IMR-90 (cell line): ENCODE measurements around the gene AVPI1. TPM values are rescaled to one million over a fixed set of nuclear protein-coding genes. Genes with fewer than 3 reads are reported as not detected.
A peak's percentile ranks its signal among the peaks of the same experiment; 100 is the strongest.

Experiments
- ATAC-seq: fragments of 200-7000 bp; cut with Tn5 transposase; 2 replicates; pipeline ENCODE4 v1.9.1; 2020; ENCODE audit warnings: low read depth, mild to moderate bottlenecking, moderate library complexity
- BruUV-seq: library from RNA; stranded (reverse); fragments of 400-500 nt; replicated peaks from 2 replicates; lab custom pipeline; 2021; lab: Mats Ljungman, UMichigan
- CTCF ChIA-PET: fragments of 300-600 bp; formaldehyde crosslinking; extraction: SDS; loops from one replicate; lab custom pipeline; 2021; ENCODE audit warnings: antibody characterized with exemption; lab: Yijun Ruan, JAX
- POLR2A ChIA-PET: fragments of 300-600 bp; sonication (Branson Sonifier 250); formaldehyde crosslinking; loops from one replicate; lab custom pipeline; 2022; ENCODE audit warnings: antibody characterized with exemption; ENCODE audit not compliant: unreplicated experiment; lab: Charles Lee
- DNase-seq: peaks from one replicate; pipeline ENCODE4 v3.0.0; 2013
- H2AFZ ChIP-seq: replicated peaks from 2 replicates; pipeline ENCODE3; 2013; ENCODE audit warnings: low read length, mild to moderate bottlenecking; ENCODE audit not compliant: poor library complexity
- H2AK5ac ChIP-seq: 2 replicates; pipeline ENCODE4 v1.6.1; 2013; ENCODE audit warnings: low read depth, low read length, inconsistent platforms
- H2AK9ac ChIP-seq: replicated peaks from 2 replicates; pipeline ENCODE3; 2013; ENCODE audit warnings: mild to moderate bottlenecking, low read depth, low read length, moderate library complexity; ENCODE audit not compliant: poor library complexity
- H2BK120ac ChIP-seq: 2 replicates; pipeline ENCODE4 v1.6.1; 2013; ENCODE audit warnings: low read depth, low read length, inconsistent platforms
- H2BK15ac ChIP-seq: 3 replicates; pipeline ENCODE4 v1.6.1; 2013; ENCODE audit warnings: low read depth, low read length, inconsistent platforms
- H2BK20ac ChIP-seq: 2 replicates; pipeline ENCODE4 v1.6.1; 2013; ENCODE audit warnings: low read depth, mild to moderate bottlenecking, inconsistent platforms, low read length, moderate library complexity
- H2BK5ac ChIP-seq: 2 replicates; pipeline ENCODE4 v1.6.1; 2013; ENCODE audit warnings: mild to moderate bottlenecking, low read depth, low read length, inconsistent platforms; ENCODE audit not compliant: poor library complexity, severe bottlenecking
- H3K14ac ChIP-seq: replicated peaks from 2 replicates; pipeline ENCODE4 v1.6.1; 2013; ENCODE audit warnings: low read depth, low read length, inconsistent platforms
- H3K18ac ChIP-seq: 2 replicates; pipeline ENCODE4 v1.6.1; 2013; ENCODE audit warnings: low read depth, low read length, control low read depth
- H3K23ac ChIP-seq: 2 replicates; pipeline ENCODE4 v1.6.1; 2013; ENCODE audit warnings: low read depth, low read length, inconsistent platforms
- H3K27ac ChIP-seq: 2 replicates; pipeline ENCODE4 v1.5.1; 2013; ENCODE audit warnings: mild to moderate bottlenecking, control low read depth, low read length; ENCODE audit not compliant: insufficient read depth
- H3K27me3 ChIP-seq: 2 replicates; pipeline ENCODE4 v1.6.1; 2013; ENCODE audit warnings: low read length; ENCODE audit not compliant: control insufficient read depth, insufficient read depth
- H3K36me3 ChIP-seq: 2 replicates; pipeline ENCODE4 v1.6.1; 2013; ENCODE audit warnings: low read length, mixed read lengths; ENCODE audit not compliant: control insufficient read depth, insufficient read depth
- H3K4ac ChIP-seq: 2 replicates; pipeline ENCODE4 v1.6.1; 2013; ENCODE audit warnings: low read depth, low read length, inconsistent platforms
- H3K4me1 ChIP-seq: 2 replicates; pipeline ENCODE4 v1.6.1; 2013; ENCODE audit warnings: low read length, mixed read lengths; ENCODE audit not compliant: control insufficient read depth, insufficient read depth
- H3K4me2 ChIP-seq: 2 replicates; pipeline ENCODE4 v1.6.1; 2013; ENCODE audit warnings: low read depth, mild to moderate bottlenecking, control low read depth, low read length, moderate library complexity
- H3K4me3 ChIP-seq: 2 replicates; pipeline ENCODE4 v1.5.1; 2013; ENCODE audit warnings: low read depth, mild to moderate bottlenecking, control low read depth, low read length, moderate library complexity; ENCODE audit not compliant: insufficient read depth
- H3K56ac ChIP-seq: 2 replicates; pipeline ENCODE4 v1.6.1; 2013; ENCODE audit warnings: low read length, inconsistent platforms; ENCODE audit not compliant: insufficient read depth; ENCODE audit errors: extremely low read depth
- H3K79me1 ChIP-seq, 2 experiments: 2 replicates each; pipeline ENCODE4 v1.6.1; 2013; ENCODE audit warnings: low read length in 2 of 2, inconsistent platforms in 1 of 2, low read depth in 1 of 2
- H3K9ac ChIP-seq: 2 replicates; pipeline ENCODE4 v1.6.1; 2013; ENCODE audit warnings: low read depth, low read length, control low read depth
- H3K9me1 ChIP-seq: 2 replicates; pipeline ENCODE4 v1.6.1; 2013; ENCODE audit warnings: low read length, inconsistent platforms; ENCODE audit not compliant: insufficient read depth
- H3K9me3 ChIP-seq: 2 replicates; pipeline ENCODE4 v1.6.1; 2013; ENCODE audit warnings: low read length; ENCODE audit not compliant: control insufficient read depth, insufficient read depth
- H4K20me1 ChIP-seq: 2 replicates; pipeline ENCODE4 v1.6.1; 2013; ENCODE audit warnings: low read length, inconsistent platforms; ENCODE audit not compliant: insufficient read depth
- H4K5ac ChIP-seq: 2 replicates; pipeline ENCODE4 v1.6.1; 2013; ENCODE audit warnings: mild to moderate bottlenecking, low read depth, low read length, control low read depth
- H4K8ac ChIP-seq, 2 experiments: 2 replicates each; pipeline ENCODE4 v1.6.1; 2013; ENCODE audit warnings: low read depth in 2 of 2, low read length in 2 of 2, control low read depth in 1 of 2, inconsistent platforms in 1 of 2
- H4K91ac ChIP-seq: 2 replicates; pipeline ENCODE4 v1.6.1; 2013; ENCODE audit warnings: low read depth, low read length, inconsistent platforms; ENCODE audit not compliant: insufficient read depth
- CEBPB ChIP-seq: IDR thresholded peaks from 2 replicates; pipeline ENCODE4 v1.6.1; 2012; ENCODE audit warnings: low read depth, low read length, improper control_type of control experiment
- CTCF ChIP-seq: conservative IDR thresholded peaks from 2 replicates; pipeline ENCODE4 v1.5.1; 2012; ENCODE audit warnings: mild to moderate bottlenecking, low read depth, low read length, improper control_type of control experiment
- RAD21 ChIP-seq: IDR thresholded peaks from 2 replicates; pipeline ENCODE4 v1.6.1; 2012; ENCODE audit warnings: low read length, improper control_type of control experiment
- SMC3 ChIP-seq: fragments of 150-350 bp; IDR thresholded peaks from 2 replicates; pipeline ENCODE4 v1.6.1; 2016; ENCODE audit warnings: low read depth, mild to moderate bottlenecking, antibody characterized with exemption, low read length, moderate library complexity
- USF2 ChIP-seq: fragments of 150-350 bp; IDR thresholded peaks from 2 replicates; pipeline ENCODE4 v1.6.1; 2017; ENCODE audit warnings: mild to moderate bottlenecking, antibody characterized with exemption, low read length, low read depth
- WGBS, 2 experiments: methylation state at CpG; one replicate each; pipeline versions ENCODE4 v1.1.5 to v1.1.7; 2013; ENCODE audit warnings: missing lambda C conversion rate in 2 of 2; ENCODE audit not compliant: insufficient read length in 1 of 2; ENCODE audit errors: extremely low coverage in 2 of 2; 5-methylcytosine and 5-hydroxymethylcytosine counted together
- dilution Hi-C: fragments of 300-500 bp; cut with HindIII; formaldehyde crosslinking; loops from one replicate; pipeline ENCODE4 v1.14.3; 2018; ENCODE audit warnings: low sequenced_read_pairs; ENCODE audit not compliant: unreplicated experiment
- in situ Hi-C: fragments of 300-500 bp; cut with MboI; formaldehyde crosslinking; loops from 3 replicates; pipeline ENCODE4 v1.14.3; 2019; ENCODE audit warnings: low sequenced_read_pairs, inconsistent platforms, mixed read lengths
- intact Hi-C: fragments of 100-400 bp; cut with micrococcal nuclease; formaldehyde crosslinking; loops from 2 replicates; pipeline ENCODE4 v1.10.0; 2022
- polyA plus RNA-seq, 3 experiments: library from polyadenylated mRNA; depleted of rRNA; stranded (reverse); fragments of >200 nt; gene quantifications; 2 replicates each; pipeline ENCODE4 v1.2.3, GENCODE V29; 2012; ENCODE audit warnings: low replicate concordance in 1 of 3
- total RNA-seq: library from RNA; depleted of rRNA; stranded (reverse); fragments of >200 nt; gene quantifications from 2 replicates; pipeline ENCODE4 v1.2.3, GENCODE V29; 2012

AVPI1 gene
- total and polyA plus RNA-seq, 2 of the 4 experiments (the other 2 are of a cell fraction), result 26.7 to 29.8 TPM

- Histone ChIP-seq H4K5ac (no peak overlapping the region), H3K27ac (peak overlapping the region; percentile 22; the same call in 1 of the 2 replicates), H3K4me3 (no peak overlapping the region), H2AK5ac (peak overlapping the region; percentile 83), H3K14ac (peak overlapping the region; percentile 64; the same call in 1 of the 2 replicates), H3K4me1 (peaks cover 12% of the 10 kb centered on the region), H3K27me3 (no peaks in the 10 kb centered on the region), H3K9me1 (peaks cover 13% of the 10 kb centered on the region), H3K56ac (no peak overlapping the region), H3K9me3 (no peaks in the 10 kb centered on the region), H2BK20ac (peak overlapping the region; percentile 69), H2BK15ac (peak overlapping the region; percentile 77; the same call in 2 of the 3 replicates), H4K91ac (peak overlapping the region; percentile 57; the same call in 1 of the 2 replicates), H2AK9ac (peak overlapping the region; percentile 68), H3K18ac (no peak overlapping the region), H4K20me1 (no peaks in the 10 kb centered on the region), H3K36me3 (no peaks in the 10 kb centered on the region), H2BK5ac (peak overlapping the region; percentile 29), H2BK120ac (peak overlapping the region; percentile 80), H2AFZ (peak overlapping the region; percentile 83), H3K9ac (no peak overlapping the region), H4K8ac (peak overlapping the region in 1 of 2 experiments; percentile 78; a peak in 2 of 4 replicates), H3K4me2 (no peak overlapping the region), H3K23ac (no peak overlapping the region), H3K79me1 (peaks cover 5 to 10% of the 10 kb centered on the region in 2 experiments; a peak in 3 of 4 replicates), H3K4ac (peak overlapping the region; percentile 92)
- peak; percentile 44 for ATAC-seq
- dilution Hi-C loops (no loop called here), in situ Hi-C loops (no loop called here), intact Hi-C loops (loop anchor here (1.0 kb wide), 1 partner anchor 22 kb away; no protein-coding TSS in a partner anchor)
- peak; percentile 88 for DNase-seq
- no TSS peak for BruUV-seq
- POLR2A ChIA-PET, result interaction anchor here (0.6 kb wide), 1 partner anchor 15 kb away, joined by 6 read pairs; no protein-coding TSS in a partner anchor
- TF ChIP-seq RAD21 (peak; percentile 64), SMC3 (peak; percentile 86), CEBPB (peak; percentile 50; the same call in 1 of the 2 replicates), USF2 (no peak), CTCF (peak; percentile 73)
- WGBS, 2 experiments, result 45% methylated on average over 11 of the region's 18 CpGs; no CpG with 5 or more reads in 1 of the 2 experiments
- CTCF ChIA-PET, result interaction anchor here (0.6 to 1.9 kb wide), 12 partner anchors 8 to 41 kb away, joined by 3 to 10 read pairs (median 6); partner anchors contain the start of gene AVPI1
Observed at GRCh38 chr10:97708976-97709946, 22.2 kb upstream of the AVPI1 start.
